GM10266 (cell line): ENCODE results near the gene MALT1.
"Not testable (repeated sequence)": the region's sequence is repeated elsewhere in the genome, so short reads cannot be mapped to it uniquely, and the experiment has no call there.

Experiments used
- DNase-seq: peaks from one replicate; pipeline ENCODE4 v3.0.0; 2012; ENCODE audit errors: extremely low spot score
- CTCF ChIP-seq: IDR thresholded peaks from 2 replicates; pipeline ENCODE4 v1.5.1; 2012; ENCODE audit warnings: mild to moderate bottlenecking, low read depth; ENCODE audit not compliant: control insufficient read depth, insufficient read depth; ENCODE audit errors: missing control alignments

The MALT1 gene

GRCh38 chr18:58640891-58641610, 30.2 kb upstream of the MALT1 start:
- DNase-seq: no peak
- no peak for TF ChIP-seq CTCF

GRCh38 chr18:58643557-58643956, 27.7 kb upstream of the MALT1 start:
- DNase-seq: not testable (repeated sequence)

GRCh38 chr18:58645398-58645797, 25.9 kb upstream of the MALT1 start:
- TF ChIP-seq CTCF: no peak
- no peak for DNase-seq

- TF ChIP-seq CTCF: no peak
- DNase-seq: no peak
Observed at GRCh38 chr18:58646334-58646862, 24.9 kb upstream of the MALT1 start.

GRCh38 chr18:58649966-58650816, 21.1 kb upstream of the MALT1 start:
- TF ChIP-seq CTCF: no peak
- DNase-seq: no peak

- DNase-seq: not testable (repeated sequence)
Observed at GRCh38 chr18:58650830-58651229, 20.4 kb upstream of the MALT1 start.

- DNase-seq: not testable (repeated sequence)
Observed at GRCh38 chr18:58653144-58653722, 18.0 kb upstream of the MALT1 start.

- TF ChIP-seq CTCF: no peak
- no peak for DNase-seq
Observed at GRCh38 chr18:58653814-58654509, 17.3 kb upstream of the MALT1 start.
